T-helper 17 cell (primary cell): ENCODE measurements around the gene SEMA6A. TPM values are rescaled to one million over a fixed set of nuclear protein-coding genes. Genes with fewer than 3 reads are reported as not detected.
"Not testable (repeated sequence)": the region's sequence is repeated elsewhere in the genome, so short reads cannot be mapped to it uniquely, and the experiment has no call there.

Experiments
- ATAC-seq: fragments of 150-1000 bp; cut with Tn5 transposase; 2 replicates; pipeline ENCODE4 v1.10.0; 2021; ENCODE audit warnings: mild to moderate bottlenecking, moderate library complexity
- DNase-seq, 3 donors: peaks; one replicate each; pipeline versions ENCODE4 v3.0.0 to v3.0.0-alpha.2; 2020 to 2021
- H3K9me3 ChIP-seq: one replicate; pipeline ENCODE4 v1.7.0; 2013; ENCODE audit warnings: low read length, mild to moderate bottlenecking; ENCODE audit not compliant: control insufficient read depth, poor library complexity, severe bottlenecking
- H3K27ac Mint-ChIP-seq: one replicate; pipeline ENCODE4 v1.8.0; 2022; ENCODE audit warnings: mild to moderate bottlenecking, moderate library complexity, mixed read lengths
- H3K27me3 Mint-ChIP-seq: one replicate; pipeline ENCODE4 v1.8.0; 2022; ENCODE audit warnings: mixed read lengths
- H3K36me3 Mint-ChIP-seq: one replicate; pipeline ENCODE4 v1.8.0; 2022; ENCODE audit warnings: low read depth, mixed read lengths
- H3K4me1 Mint-ChIP-seq: one replicate; pipeline ENCODE4 v1.8.0; 2022; ENCODE audit warnings: mild to moderate bottlenecking, mixed read lengths
- H3K4me3 Mint-ChIP-seq: one replicate; pipeline ENCODE4 v1.8.0; 2022; ENCODE audit warnings: mild to moderate bottlenecking, moderate library complexity, mixed read lengths
- total RNA-seq, 4 donors: library from RNA in 2 of 4; stranded (reverse) in 2 of 4; gene quantifications; one replicate each; pipeline ENCODE4 v1.2.3 and lab custom pipeline; 2022 to 2026

SEMA6A gene
- total RNA-seq, 2 donors from 2014 or later, result 0.31 TPM; not detected in 1

GRCh38 chr5:116531635-116532034 is 43.0 kb downstream of the SEMA6A start:
- no peaks in the 10 kb centered on the region for H3K9me3 ChIP-seq
- H3K4me1 Mint-ChIP-seq, result no peaks in the 10 kb centered on the region
- H3K4me3 Mint-ChIP-seq, result no peak overlapping the region
- ATAC-seq, result no peak
- peaks cover 5% of the 10 kb centered on the region for H3K27me3 Mint-ChIP-seq
- DNase-seq, result no peak
- H3K27ac Mint-ChIP-seq, result no peak overlapping the region
- H3K36me3 Mint-ChIP-seq, result no peaks in the 10 kb centered on the region

GRCh38 chr5:116531117-116531516 is 43.5 kb downstream of the SEMA6A start:
- Mint-ChIP-seq H3K4me1 (no peaks in the 10 kb centered on the region), H3K27ac (no peak overlapping the region), H3K36me3 (no peaks in the 10 kb centered on the region)

GRCh38 chr5:116530276-116530675 is 44.3 kb downstream of the SEMA6A start:
- Mint-ChIP-seq H3K27me3 (peaks cover 5% of the 10 kb centered on the region), H3K4me1 (no peaks in the 10 kb centered on the region), H3K36me3 (no peaks in the 10 kb centered on the region), H3K4me3 (no peak overlapping the region), H3K27ac (no peak overlapping the region)
- DNase-seq, result no peak
- no peak for ATAC-seq
- H3K9me3 ChIP-seq, result no peaks in the 10 kb centered on the region

More at GRCh38 chr5:116531117-116531516, 43.5 kb downstream of the SEMA6A start:
- H3K27me3 Mint-ChIP-seq, result peaks cover 5% of the 10 kb centered on the region
- H3K9me3 ChIP-seq, result no peaks in the 10 kb centered on the region
- DNase-seq (no peak), ATAC-seq (no peak)
- no peak overlapping the region for H3K4me3 Mint-ChIP-seq

- peaks cover 5% of the 10 kb centered on the region for H3K27me3 Mint-ChIP-seq
- H3K4me3 Mint-ChIP-seq, result no peak overlapping the region
- DNase-seq (no peak), ATAC-seq (no peak)
- no peaks in the 10 kb centered on the region for H3K36me3 Mint-ChIP-seq
- H3K4me1 Mint-ChIP-seq, result no peaks in the 10 kb centered on the region
- no peaks in the 10 kb centered on the region for H3K9me3 ChIP-seq
- H3K27ac Mint-ChIP-seq, result no peak overlapping the region
Observed at GRCh38 chr5:116529615-116530014, 45.0 kb downstream of the SEMA6A start.

GRCh38 chr5:116528519-116529234 is 45.9 kb downstream of the SEMA6A start:
- H3K4me1 Mint-ChIP-seq, result no peaks in the 10 kb centered on the region
- H3K4me3 Mint-ChIP-seq, result no peak overlapping the region
- no peak for DNase-seq
- H3K27me3 Mint-ChIP-seq, result peaks cover 5% of the 10 kb centered on the region
- no peaks in the 10 kb centered on the region for H3K36me3 Mint-ChIP-seq
- no peaks in the 10 kb centered on the region for H3K9me3 ChIP-seq
- ATAC-seq, result no peak
- H3K27ac Mint-ChIP-seq, result no peak overlapping the region

- DNase-seq, result no peak
- Mint-ChIP-seq H3K27ac (no peak overlapping the region), H3K27me3 (peaks cover 5% of the 10 kb centered on the region), H3K36me3 (no peaks in the 10 kb centered on the region), H3K4me3 (no peak overlapping the region), H3K4me1 (no peaks in the 10 kb centered on the region)
- no peaks in the 10 kb centered on the region for H3K9me3 ChIP-seq
- no peak for ATAC-seq
Observed at GRCh38 chr5:116527582-116527981, 47.0 kb downstream of the SEMA6A start.

GRCh38 chr5:116525674-116526073 is 48.9 kb downstream of the SEMA6A start:
- ATAC-seq, result no peak
- no peak overlapping the region for H3K4me3 Mint-ChIP-seq
- DNase-seq, result no peak
- no peaks in the 10 kb centered on the region for H3K36me3 Mint-ChIP-seq
- no peak overlapping the region for H3K27ac Mint-ChIP-seq
- H3K27me3 Mint-ChIP-seq, result peaks cover 5% of the 10 kb centered on the region
- no peaks in the 10 kb centered on the region for H3K4me1 Mint-ChIP-seq
- no peaks in the 10 kb centered on the region for H3K9me3 ChIP-seq

GRCh38 chr5:116524966-116525365 is 49.7 kb downstream of the SEMA6A start:
- no peaks in the 10 kb centered on the region for H3K4me1 Mint-ChIP-seq
- ATAC-seq, result no peak
- no peak overlapping the region for H3K4me3 Mint-ChIP-seq

GRCh38 chr5:116524051-116524904 is 50.3 kb downstream of the SEMA6A start:
- Mint-ChIP-seq H3K27ac (no peak overlapping the region), H3K36me3 (no peaks in the 10 kb centered on the region), H3K27me3 (peaks cover 5% of the 10 kb centered on the region), H3K4me1 (no peaks in the 10 kb centered on the region), H3K4me3 (no peak overlapping the region)
- no peak for ATAC-seq
- no peaks in the 10 kb centered on the region for H3K9me3 ChIP-seq
- DNase-seq, result no peak

More at GRCh38 chr5:116524966-116525365, 49.7 kb downstream of the SEMA6A start:
- H3K27ac Mint-ChIP-seq, result no peak overlapping the region
- H3K36me3 Mint-ChIP-seq, result no peaks in the 10 kb centered on the region
- peaks cover 5% of the 10 kb centered on the region for H3K27me3 Mint-ChIP-seq
- no peaks in the 10 kb centered on the region for H3K9me3 ChIP-seq
- DNase-seq, result no peak

GRCh38 chr5:116523182-116523581 is 51.4 kb downstream of the SEMA6A start:
- H3K27ac Mint-ChIP-seq, DNase-seq, H3K4me3 Mint-ChIP-seq, H3K36me3 Mint-ChIP-seq, H3K4me1 Mint-ChIP-seq, H3K27me3 Mint-ChIP-seq, ATAC-seq, H3K9me3 ChIP-seq: not testable (repeated sequence)

GRCh38 chr5:116522356-116523136 is 52.1 kb downstream of the SEMA6A start:
- DNase-seq (no peak), ATAC-seq (no peak)
- no peaks in the 10 kb centered on the region for H3K4me1 Mint-ChIP-seq
- no peaks in the 10 kb centered on the region for H3K27me3 Mint-ChIP-seq
- no peak overlapping the region for H3K27ac Mint-ChIP-seq
- no peak overlapping the region for H3K4me3 Mint-ChIP-seq
- no peaks in the 10 kb centered on the region for H3K36me3 Mint-ChIP-seq
- H3K9me3 ChIP-seq, result no peaks in the 10 kb centered on the region

GRCh38 chr5:116521173-116521872 is 53.3 kb downstream of the SEMA6A start:
- Mint-ChIP-seq H3K4me1 (no peaks in the 10 kb centered on the region), H3K4me3 (no peak overlapping the region), H3K27me3 (no peaks in the 10 kb centered on the region), H3K27ac (no peak overlapping the region), H3K36me3 (no peaks in the 10 kb centered on the region)
- no peaks in the 10 kb centered on the region for H3K9me3 ChIP-seq
- DNase-seq, result no peak
- ATAC-seq, result no peak
